ENCODE data around the gene LMBR1L.

DNA sequence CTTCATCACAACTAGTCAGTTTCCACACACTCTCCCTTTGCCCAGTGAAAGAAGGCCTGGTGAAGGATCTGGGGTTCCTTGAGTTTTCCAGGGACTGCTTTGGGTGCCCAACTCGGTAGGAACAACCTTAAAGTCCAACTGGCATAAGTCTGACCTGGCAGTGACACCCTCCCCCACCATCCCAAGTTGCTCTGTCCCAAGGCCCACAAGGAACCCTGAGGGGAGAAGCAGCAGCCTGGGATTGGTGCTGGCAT is 51.7 kb downstream of the LMBR1L start:
- no peak for TF ChIP-seq POLR2A (IDR thresholded peaks at IDR 0.05; ENCODE audit: low read depth, low read length)
- TF ChIP-seq POLR2AphosphoS5 (IDR thresholded peaks at IDR 0.05; ENCODE audit: low read depth, low read length), result no peak
- TF ChIP-seq SPI1 (IDR thresholded peaks at IDR 0.05; ENCODE audit: low read depth, low read length), result no peak
- no peak for TF ChIP-seq TAF1 (IDR thresholded peaks at IDR 0.05; ENCODE audit: low read depth, low read length)
- TF ChIP-seq PAX5 (IDR thresholded peaks at IDR 0.05; ENCODE audit: insufficient read depth, low read length, severe bottlenecking), result no peak
- no peak for TF ChIP-seq POU2F2 (IDR thresholded peaks at IDR 0.05; ENCODE audit: low read depth, low read length)

Measured in GM12891 (cell line).